GM19438 (cell line): ENCODE results near the gene DNALI1.
"Not testable (repeated sequence)": the region's sequence is repeated elsewhere in the genome, so short reads cannot be mapped to it uniquely, and the experiment has no call there.

Source experiments
- ATAC-seq: cut with Tn5 transposase; IDR thresholded peaks from one replicate; pipeline ENCODE4 v1.9.1; 2021; ENCODE audit warnings: low read depth; ENCODE audit not compliant: unreplicated experiment

Gene DNALI1

DNA sequence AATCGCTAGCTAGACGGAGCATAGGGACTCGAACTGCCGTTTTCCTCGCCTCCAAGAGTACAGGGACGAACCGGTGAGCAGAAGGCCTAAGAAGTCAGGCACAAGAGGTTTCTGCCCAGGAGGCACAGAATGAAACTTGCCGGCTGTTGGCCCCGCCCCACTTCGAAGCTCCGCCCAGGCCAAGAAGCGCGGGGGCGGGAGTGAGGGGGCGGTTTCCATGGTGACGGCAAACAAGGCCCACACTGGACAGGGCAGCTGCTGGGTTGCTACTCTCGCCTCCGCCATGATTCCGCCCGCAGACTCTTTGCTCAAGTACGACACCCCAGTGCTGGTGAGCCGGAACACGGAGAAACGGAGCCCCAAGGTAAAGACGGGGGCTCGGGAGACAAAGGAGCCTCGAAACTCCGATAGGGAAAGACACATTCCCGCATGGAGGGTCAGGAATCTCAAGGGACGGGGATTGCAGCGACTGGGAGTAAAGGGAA, at the start of gene DNALI1:
Gene DNALI1 (plus strand): TSS at position 229 of the 485 bp plus-strand sequence. CDS start 55 bp downstream, at position 284.
- ATAC-seq: no peak

DNA sequence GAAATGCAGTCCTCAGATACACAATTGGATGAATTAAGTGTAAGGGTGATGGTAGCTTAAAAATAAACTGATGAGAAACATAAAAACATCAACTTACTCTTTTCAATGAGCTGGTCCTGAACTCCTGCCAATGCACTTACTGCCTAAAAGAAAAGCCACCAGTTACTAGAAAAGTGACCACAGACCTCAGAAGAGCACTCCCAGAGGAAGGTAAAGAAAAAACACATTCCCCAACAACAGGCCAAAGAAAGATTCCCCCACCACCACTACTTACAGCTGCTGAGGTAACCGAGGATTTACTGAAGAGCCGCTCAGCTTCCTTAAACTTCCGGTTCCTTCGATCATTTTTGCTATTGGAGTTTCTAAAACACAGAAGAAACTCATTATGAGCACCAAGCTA, 47.6 kb upstream of the DNALI1 start:
- ATAC-seq: no peak

DNA sequence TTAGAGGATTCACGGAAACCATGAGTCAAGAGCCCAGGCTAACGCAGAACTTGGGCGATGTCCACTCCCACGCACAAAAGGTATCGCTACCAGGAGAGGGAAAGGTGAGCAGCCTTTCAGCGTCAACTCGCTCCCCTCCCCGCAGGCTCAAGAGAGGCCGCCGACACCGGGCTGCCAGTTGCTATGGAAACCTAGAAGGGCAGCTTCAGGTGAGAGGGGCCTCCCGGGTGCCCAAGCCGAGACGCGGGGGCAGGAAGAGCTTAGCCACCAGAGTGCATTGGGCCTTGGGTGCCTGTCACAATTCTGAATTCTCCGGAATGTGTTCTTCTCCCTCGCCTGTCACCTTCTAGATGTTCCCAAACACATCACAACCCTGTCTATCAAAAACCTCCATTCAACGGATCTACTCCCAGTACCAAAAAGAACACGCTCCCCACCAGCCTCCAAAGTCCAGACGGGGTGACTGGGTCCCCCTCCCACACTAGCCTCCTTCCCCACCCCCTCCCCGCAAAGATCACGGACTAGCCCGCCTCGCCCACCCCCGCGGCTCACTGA, 42.9 kb upstream of the DNALI1 start:
- ATAC-seq: no peak

DNA sequence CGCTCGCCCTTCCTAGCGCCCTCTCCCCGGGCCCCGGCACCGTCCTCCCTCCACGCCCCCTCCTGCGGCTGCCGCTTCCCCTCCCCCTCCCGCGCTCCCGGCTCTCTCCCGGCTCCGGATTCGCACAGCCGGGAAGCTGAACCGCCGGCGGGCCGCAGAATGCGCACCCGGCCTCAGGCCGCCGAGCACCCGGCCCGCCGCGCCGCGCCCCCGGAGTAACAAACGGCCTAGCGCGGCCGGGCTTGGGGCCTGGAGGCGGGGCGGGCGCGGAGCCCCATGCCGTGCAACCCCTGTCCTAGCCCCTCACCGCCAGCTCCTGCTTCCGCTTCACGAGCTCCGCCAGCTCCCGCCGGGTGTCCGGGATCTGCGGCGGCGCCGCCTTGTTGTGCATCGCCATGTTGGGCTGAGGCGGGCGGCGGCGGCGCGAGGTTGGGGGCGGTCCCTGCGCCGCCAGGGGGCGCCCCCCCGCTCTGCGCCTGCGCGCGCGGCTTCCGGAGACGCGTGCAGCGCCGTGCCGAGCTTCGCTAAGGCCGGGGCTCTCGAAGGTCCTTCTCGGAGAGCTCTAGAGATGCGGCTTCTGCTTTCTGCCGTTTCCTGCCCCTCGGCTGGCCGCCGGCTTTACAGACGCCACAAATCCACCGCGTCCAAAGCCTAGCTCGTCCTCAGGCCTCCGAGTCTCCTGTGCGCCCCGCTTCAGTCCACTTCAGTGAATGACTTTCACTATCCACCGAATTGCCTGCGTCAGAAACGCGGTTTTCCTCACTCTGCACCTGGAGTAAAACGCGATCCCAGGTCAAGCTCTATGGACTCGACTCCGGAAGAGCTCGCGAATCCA, 42.2 kb upstream of the DNALI1 start, which contains the start of gene MEAF6:
Gene MEAF6 (minus strand): TSS at position 417 of the 835 bp plus-strand sequence. CDS start 20 bp downstream, at position 397.
- peak; percentile 91 for ATAC-seq

DNA sequence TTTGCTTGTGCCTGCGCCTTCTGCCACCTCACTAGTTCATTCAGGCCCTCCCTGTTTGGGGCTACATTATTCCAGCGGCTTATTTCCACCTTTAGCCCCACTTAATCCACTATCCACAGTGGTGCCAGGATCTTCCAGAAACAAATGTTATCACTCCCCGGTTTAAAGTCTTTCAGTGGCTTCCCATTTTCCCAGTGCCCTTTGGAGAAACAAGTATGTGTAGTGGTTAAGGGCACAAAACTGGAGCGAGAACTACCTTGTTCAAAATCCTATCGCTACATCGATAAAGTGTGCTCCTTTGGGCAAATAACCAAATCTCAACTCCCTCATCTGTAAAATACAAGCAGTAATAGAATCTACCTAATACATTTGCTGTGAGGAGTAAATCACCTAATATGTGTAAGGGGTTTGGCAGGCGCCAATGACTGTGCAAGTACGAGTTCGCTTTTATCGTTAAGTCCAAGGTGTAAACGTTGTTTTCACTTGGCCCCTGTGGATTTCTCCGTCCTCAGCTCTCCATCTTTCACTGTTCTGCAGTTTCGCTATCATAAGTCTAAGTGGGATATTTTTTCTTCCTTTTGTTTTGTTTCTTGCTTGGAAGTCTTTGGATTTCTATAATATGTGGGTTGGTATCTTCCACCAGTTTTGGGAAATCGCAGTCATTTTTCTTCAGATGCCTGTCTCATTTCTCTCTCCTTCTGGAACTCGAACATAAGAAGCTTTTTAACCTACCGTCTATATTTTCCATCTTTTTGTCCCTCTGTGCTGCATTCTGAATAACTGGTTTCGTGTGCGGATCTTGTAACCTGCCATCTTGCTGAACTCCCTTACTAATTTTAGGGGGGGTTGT, 41.3 kb upstream of the DNALI1 start:
- no peak for ATAC-seq

DNA sequence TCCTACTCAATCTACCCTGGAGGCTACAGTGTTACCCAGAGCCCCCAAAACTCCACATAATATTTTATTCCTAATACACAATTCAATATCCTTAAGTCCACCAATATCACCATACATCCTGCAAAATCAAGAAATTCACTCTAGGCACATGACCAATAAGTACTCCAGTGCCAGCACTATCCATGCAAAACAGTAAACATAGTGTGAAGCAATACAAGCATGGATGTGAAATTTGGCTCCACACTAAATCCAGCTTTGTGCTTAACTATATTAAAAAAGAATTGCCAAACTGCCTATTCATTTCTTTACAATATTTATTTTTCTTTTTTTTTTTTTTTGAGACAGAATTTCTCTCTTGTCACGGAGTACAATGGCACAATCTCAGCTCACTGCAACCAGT, 39.2 kb upstream of the DNALI1 start:
- ATAC-seq: no peak

DNA sequence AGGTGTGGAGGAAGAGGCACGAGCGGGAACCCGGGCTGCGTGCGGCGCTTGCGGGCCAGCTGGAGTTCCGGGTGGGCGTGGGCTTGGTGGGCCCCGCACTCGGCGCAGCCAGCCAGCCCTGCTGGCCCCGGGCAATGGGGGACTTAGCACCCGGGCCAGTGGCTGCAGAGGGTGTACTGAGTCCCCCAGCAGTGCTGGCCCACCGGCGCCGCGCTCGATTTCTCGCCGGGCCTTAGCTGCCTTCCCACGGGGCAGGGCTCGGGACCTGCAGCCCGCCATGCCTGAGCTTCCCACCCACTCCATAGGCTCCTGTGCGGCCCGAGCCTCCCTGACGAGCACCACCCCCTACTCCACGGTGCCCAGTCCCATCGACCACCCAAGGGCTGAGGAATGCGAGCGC, 38.5 kb upstream of the DNALI1 start:
- ATAC-seq: not testable (repeated sequence)

DNA sequence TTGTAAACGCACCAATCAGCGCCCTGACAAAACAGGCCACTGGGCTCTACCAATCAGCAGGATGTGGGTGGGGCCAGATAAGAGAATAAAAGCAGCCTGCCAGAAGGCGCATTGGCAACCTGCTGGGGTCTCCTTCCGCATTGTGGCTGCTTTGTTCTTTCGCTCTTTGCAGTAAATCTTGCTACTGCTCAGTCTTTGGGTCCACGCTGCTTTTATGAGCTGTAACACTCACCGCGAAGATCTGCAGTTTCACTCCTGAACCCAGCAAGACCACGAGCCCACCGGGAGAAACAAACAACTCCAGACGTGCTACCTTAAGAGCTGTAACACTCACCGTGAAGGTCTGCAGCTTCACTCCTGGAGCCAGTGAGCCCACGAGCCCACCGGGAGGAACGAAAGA, 37.8 kb upstream of the DNALI1 start:
- ATAC-seq: not testable (repeated sequence)

DNA sequence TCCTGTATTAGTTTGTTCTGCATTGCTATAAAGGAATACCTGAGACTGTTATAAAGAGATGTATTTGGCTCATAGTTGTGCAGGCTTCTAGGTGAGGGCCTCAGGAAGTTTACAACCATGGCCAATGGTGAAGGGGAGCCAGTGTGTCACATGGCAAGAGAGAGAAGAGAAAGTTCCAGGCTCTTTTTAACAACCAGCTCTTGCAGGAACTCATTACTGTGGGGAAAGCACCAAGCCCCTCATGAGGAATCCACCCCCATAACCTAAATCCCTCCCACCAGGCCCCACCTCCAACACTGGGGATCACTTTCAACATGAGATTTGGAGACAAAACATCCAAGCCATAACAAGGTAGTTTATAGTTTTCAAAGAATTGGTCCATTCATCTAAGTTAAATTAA, 37.1 kb upstream of the DNALI1 start:
- ATAC-seq: no peak

DNA sequence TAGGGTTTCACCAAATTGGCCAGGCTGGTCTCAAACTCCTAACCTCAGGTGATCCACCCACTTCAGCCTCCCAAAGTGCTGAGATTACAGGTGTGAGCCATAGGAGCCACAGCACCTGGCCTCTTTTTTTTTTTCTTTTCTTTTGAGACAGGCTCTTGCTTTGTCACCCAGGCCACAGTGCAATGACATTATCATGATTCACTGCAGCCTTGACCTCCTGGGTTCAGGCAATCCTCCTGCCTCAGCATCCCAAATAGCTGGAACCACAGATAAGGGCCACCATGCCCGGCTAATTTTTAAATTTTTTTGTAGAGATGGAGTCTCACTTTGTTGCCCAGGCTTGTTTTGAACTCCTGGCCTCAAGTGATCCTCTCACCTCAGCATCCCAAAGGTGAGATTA, 26.9 kb upstream of the DNALI1 start:
- ATAC-seq: not testable (repeated sequence)

DNA sequence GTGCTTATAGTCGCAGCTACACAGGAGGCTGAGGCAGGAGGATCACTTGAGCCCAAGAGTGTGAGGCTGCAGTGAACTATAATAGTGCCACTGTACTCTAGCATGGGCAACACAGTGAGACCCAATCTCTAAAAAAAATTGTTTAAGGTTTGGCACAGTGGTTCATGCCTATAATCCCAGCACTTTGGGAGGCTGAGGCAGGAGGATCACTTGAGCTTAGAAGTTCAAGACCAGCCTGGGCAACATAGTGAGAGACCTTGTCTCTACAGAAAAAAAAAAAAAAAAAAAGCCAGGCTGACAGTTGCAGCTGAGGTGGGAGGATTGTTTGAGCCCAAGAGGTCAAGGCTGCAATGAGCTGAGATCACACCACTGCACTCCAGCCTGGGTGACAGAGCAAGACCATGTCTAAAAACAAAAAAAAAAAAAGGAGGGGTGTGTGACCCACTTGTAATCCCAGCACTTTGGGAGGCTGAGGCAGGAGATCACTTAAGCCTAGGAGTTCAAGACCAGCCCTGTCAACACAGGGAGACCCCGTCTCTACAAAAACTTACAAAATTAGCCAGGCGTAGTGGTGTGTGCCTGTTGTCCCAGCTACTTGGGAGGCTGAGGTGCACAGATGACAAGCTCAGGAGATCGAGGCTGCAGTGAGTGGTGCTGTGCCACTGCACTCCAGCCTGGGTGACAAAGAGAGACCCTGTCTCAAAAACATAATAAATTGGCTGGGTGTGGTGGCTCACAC, 24.2 kb upstream of the DNALI1 start:
- not testable (repeated sequence) for ATAC-seq

DNA sequence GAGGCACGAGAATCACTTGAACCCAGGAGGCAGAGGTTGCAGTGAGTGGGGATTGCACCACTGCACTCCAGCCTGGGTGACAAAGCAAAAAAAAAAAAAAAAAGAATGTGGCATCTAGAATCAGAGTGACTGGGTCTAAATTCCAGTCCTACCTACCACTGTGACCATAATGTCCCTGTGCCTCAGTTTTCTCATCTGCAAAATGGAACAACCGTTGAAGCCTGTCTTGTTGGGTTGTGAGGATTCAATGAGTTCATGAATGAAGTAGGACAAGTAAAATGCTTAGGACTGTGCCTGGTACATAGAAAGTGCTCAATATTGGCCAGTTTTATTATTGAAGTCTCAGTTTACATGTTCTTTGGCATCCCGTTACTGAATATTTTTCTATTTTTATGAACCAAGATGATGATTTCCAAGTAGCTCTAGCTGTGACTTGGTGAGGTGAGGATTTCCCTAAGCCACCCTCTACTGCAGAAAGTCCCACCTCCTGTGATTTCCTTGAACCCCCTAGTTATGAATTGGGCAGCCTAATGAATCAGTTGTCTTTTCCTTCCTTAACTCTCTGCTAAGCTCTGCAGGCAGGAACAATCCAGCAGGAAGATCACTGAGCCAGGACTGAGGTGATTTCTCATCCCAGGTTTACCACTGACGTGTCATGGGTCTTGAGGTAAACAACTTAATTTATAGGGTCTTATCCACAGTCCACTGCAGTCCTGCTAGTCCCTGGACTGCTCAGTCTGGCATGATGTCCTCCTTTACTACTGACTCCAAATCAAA, 23.2 kb upstream of the DNALI1 start:
- no peak for ATAC-seq

DNA sequence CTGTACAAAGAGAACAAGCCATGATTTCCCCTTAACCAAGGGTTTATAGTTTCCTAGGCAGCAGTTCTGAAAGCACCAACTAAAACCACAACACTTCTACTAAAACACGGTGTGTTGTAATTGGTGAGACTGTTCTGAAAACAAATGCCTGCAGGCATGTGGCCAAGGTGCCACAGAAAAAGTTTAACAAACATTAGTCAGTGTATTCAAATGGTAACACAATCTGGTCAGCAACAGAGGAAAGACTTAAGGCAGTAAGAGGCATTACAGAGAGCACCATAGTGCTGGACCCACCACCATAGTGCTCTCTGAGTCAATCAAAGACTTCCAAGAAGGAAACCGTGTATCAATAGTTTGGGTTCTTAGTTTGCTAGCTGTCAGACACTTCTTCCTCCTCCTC, 19.4 kb upstream of the DNALI1 start:
- no peak for ATAC-seq

DNA sequence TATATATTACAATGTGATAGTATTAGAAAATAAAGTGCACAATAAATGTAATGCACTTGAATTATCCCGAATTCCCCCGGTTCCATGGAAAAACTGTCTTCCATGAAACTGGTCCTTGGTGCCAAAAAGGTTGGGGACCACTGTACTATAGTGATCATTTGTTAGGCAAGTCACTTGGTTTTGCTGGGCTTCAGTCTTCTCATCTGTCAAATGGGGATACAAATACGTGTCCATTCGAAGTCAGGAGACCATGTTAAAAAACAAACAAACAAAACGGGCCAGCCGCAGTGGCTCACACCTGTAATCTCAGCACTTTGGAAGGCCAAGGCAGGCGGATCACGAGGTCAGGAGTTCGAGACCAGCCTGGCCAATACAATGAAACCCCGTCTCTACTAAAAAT, 17.6 kb upstream of the DNALI1 start:
- ATAC-seq: not testable (repeated sequence)

DNA sequence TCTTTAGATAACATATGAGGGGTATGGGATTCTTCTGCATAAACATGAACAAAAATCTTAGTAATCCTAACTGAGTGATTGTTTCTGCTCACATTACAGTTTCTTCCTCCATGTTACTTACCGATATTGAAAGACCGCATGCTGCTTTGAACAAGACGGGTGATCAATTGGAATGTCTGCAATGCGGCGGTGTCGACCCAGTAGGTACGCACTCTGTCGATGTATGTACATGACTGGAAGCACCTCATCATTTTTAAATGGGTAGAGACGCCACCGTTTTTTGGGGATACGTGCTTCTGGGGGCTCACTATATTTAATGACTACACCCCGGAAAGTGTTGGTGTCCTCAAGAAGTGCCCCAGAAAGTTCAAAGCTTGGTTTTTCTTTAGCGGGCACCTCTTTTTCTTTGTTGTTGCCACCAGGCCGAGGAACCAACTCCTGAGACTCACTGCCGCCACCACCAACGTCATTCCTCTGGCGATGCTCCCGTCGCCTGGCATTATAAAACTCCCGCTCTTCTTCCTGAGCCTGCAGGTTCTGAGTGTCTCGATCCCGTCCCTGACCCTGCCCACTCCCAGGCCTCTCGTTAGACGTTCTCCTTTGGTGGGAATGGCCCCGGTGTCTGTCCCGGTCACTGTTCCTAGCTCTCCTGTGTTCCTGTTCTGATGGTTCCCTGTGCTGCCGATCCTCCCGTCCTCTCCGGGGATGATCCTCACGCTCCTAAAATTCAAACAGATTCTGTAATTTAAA, 16.5 kb upstream of the DNALI1 start:
- ATAC-seq: no peak

DNA sequence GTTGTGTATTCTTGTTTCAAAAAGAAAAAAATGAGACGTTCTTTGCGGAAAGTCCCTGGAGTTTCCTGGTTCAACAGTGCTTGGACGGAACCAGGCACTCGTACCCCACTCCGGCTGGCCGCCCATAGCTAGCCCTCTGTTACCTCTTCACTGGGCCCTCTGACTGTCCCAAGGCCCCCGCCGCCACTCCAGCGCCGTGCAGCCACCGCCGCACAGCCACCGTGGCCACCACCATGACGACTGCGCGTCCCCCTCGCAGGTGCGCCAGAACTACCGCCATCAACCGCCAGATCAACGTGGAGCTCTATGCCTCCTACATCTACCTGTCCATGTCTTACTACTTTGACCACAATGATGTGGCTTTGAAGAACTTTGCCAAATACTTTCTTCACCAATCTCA, 12.2 kb upstream of the DNALI1 start:
- ATAC-seq: no peak

DNA sequence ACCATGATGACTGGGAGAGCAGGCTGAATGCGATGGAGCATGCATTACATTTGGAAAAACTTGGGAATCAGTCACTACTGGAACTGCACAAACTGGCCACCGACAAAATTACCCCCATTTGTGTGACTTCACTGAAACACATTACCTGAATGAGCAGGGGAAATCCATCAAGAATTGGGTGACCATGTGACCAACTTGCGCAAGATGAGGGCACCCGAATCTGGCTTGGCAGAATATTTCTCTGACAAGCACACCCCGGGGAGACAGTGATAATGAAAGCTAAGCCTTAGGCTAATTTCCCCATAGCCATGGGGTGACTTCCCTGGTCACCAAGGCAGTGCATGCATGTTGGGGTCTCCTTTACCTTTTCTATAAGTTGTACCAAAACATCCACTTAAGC, 11.7 kb upstream of the DNALI1 start:
- no peak for ATAC-seq

DNA sequence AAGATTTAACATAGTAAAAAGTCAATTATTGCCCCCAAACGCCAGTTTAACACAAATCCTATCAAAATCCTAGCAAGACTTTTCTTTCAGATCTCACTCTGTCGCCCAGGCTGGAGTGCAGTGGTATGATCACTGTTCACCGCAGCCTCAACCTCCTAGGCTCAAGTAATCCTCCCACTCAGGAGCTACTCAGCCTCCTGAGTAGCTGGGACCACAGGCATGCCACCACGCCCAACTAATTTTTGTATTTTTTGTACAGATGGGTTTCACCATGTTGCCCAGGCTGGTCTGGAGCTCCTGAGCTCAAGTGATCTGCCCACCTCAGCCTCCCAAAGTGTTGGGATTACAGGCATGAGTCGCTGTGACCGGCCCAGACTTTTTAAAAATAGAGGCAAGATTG, 7.4 kb upstream of the DNALI1 start:
- ATAC-seq: no peak

DNA sequence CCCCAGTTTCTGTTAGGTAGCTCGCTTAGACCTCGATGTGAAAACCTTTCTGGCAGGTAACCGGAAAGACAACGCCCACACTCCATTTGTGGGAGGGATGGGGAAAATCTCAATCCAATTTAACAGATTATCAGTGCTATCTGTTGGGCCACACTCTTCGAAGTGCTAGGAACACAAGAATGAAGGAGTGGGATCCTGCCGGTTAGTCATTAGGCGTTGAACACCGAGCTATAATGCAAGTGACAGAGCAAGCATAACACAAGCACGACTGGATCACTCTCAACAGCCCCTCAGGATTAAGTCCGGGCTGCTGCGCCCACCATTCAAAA, 3.2 kb upstream of the DNALI1 start:
- ATAC-seq: no peak
